ENCODE measurements around the gene OTX2.

OTX2 gene

DNA sequence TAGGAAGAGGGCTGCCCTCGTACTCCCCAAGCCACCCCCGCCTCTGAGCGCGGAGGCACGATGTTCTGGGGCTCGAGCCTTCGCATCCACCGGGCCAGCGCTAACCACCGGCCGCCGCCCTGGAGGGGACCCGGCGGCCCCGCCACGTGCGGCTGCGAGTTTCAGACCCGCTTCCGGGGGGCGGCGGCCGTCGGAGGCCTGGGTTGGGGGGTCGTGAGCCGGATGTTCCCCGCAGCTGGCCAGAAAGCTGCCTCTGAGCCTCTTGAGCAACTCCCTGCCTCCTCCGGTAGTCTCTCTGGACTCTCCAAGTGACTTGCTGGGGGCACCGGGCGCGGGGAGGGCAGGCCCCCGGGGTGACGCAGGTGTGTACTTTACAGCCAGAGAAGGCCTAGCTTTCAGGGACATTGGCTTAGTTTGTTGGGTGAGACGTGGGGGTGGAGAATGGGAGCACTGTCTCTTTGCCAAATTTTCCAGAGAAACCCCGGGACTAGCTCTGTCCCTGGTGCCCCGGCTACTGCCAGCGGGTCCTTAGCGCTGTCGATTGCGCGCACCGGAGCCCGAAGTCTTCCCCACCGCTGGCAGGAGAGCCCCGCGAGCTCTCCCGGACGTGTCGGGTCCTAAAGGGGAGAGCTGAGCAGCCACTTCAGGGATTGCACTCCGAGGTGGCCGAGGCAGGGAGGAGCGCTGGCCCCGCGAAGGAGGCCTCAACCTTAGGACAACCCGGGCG lies 15.6 kb downstream of the OTX2 start:
- DNase-seq = no peak

DNA sequence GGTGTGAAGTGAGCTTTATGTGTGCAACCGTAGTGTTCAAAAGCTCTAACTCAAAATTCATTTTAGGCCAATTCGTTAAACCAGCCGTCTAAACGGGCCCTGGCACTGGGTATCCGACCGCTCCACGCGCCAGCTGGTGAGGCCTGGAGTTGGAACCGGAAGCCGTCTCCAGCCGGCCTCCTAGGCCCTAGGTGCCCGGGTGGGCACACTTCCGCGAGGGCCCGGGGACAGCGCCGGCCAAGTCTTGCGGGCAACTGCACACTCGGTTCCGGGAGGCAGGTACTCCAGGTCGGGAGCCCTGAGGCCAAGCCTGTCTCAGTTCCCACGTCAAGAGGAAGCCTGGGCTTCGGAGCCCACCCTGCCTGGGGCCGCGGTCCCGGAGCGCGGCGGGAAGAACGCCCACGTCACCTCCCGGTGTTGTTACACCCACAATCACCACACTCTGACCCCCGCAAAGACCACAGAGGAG lies 16.2 kb downstream of the OTX2 start:
- no peak for DNase-seq

DNA sequence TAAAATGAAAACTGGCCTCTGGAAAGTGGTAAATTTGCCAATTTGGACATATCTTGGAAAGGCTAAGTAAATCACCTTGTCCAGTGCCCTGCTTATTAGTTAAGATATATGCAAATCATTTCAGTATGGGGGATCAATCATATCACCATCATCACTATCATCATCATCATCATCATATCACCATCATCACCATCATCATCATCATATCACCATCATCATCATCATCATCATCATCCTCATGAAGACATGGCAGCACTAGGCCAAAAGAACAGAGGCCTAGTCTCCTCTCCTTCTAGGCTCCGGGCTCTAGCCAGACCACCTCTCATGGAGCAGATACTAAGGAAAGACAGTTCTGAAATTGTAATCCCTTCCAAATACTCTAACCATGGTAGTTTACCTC lies 20.3 kb downstream of the OTX2 start:
- no peak for DNase-seq

DNA sequence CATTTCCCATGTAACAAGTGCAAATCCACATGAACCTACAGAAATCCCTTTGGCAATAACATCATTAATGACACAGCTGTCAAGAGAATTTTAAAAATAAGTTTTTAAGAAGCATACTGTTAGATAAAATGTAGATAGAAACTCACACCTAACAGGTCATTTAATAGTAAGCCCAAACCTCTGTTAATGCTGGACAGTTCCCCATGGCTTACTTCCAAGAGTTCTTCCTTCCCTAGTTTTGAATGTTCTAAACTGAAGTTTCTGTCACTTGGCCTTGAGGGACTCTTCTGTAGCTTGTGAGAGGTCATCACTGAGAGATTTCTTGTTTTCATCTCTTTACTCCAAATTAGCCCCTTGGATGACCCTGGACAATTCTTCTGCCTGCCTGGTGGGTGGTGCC lies 22.7 kb downstream of the OTX2 start:
- DNase-seq = no peak

DNA sequence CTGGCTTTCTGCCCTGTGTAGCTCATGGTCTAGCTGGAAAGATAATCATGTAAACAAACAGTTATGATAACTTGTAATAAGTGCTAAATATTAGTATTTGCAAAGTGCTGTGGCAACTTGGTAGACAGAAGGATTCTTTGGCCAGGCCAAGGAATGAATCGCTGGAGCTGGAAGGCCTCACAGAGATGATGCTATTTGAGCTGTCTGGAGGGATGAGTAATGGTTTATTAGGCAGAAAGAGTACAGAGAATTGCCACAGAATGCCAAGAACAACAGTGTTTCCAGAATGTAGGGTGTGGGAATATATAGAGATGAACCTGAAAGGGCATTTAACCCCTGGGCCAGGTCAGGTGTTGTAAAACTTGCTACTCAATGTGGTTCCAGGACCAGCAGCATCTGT lies 27.6 kb downstream of the OTX2 start:
- DNase-seq = no peak

DNA sequence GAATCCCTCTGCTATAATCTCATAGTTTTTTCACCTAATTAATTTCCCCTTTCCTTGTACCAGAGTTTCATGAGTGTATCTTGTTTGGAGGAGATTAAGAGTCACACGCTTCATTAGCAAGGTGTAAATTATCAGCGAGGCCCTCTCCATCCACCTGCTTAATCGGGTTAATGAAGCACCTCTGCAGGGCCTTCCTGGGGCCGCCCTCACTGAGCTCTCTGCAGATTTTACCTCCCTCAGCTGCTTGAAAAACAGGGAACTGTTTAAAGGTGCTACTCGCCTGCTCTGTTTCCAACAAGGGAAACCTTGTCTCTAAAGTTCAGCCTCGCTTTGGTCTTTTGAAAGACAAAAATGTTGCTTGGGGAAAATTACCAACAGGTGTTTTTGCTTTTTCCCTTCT lies 35.8 kb downstream of the OTX2 start:
- no peak for DNase-seq

DNA sequence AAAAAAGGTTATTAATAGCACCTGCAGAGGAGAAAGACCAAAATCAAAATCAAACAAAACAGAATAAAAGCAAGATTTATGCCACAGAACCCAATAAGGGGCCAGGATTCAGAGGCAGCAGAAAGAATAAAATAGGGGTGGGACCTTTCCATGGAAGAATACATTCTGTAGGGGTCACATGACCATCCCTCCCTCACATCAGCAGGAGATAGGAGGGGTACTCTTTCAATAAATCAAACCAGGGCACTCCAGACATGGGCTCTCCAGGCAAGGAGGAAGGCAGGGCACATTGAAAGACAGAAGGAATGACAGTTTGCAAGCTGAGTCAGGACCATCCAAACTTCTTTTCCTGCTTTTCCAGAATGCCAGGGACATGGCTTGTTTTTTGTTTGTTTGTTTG lies 39.8 kb downstream of the OTX2 start:
- DNase-seq = no peak

DNA sequence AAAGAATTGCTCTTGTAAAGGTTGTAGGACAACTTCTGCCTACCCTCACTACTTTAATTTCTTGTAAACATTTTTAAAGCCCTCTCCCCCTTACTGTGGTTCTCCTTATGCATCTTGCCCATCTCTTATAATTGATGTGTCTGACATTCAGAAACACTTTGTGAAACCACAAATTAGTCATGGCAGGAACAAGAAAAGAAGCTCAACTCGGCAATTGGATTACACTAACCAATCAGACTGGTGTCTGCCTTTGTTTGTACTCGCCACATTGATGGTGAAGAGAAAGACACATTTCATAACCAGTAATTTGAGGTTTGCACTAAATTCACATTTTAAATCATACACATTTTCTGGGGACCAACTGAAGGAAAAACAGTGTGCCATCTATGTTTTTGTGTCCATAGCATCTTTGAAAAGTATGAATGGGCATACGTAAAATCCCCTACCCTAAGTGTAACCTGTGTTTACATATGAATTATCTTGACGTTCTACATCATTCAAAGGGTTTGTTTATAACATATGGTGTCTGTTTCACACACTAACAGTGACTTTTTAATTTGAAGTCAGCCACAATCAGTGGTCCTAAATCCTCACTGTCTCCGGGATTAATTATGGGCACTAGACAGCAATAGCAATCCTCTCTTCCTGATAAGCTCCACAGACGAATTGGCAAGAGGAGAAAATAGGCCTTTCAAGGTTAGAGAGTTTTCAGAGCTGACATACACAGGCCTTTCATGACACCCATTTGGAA lies 49.9 kb downstream of the OTX2 start:
- DNase-seq = no peak

DNA sequence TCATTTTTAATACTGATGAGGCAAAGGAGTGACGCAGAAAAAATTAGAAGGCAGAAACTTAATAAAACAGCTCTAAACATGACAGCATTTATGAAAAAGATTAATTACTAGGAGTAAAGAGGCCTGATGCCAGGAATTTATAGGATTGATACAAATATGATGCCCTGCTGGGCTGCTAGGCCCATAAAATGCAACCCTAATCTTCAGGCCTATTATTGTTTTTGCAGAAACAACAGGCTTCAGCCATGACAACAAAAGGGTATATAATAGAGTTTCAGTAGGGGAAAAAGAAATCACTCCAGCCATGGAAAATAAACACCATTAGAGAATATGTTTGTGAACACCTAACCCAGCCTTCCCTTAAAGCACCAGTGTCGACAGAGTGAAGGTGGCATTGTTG lies 50.6 kb downstream of the OTX2 start:
- DNase-seq = no peak

DNA sequence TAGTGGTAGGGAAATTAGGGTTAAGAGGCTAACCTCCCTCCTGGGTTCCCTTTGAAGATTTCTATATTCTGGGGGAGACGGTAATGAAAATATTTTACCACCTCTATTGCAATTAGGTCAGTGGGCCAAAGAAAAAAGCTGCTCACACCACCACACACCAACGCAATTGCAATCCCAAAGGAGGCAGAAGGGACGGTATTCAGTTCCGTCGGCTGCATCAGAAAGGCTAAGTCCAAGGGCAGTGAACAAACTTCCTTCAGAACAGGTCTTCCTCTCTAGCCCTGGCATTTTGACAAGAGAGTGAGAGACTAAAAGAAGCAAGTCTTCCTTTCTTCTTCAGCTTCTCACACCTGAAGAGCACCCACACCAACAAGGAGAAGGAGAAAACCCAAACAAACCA lies 51.2 kb downstream of the OTX2 start:
- no peak for DNase-seq

DNA sequence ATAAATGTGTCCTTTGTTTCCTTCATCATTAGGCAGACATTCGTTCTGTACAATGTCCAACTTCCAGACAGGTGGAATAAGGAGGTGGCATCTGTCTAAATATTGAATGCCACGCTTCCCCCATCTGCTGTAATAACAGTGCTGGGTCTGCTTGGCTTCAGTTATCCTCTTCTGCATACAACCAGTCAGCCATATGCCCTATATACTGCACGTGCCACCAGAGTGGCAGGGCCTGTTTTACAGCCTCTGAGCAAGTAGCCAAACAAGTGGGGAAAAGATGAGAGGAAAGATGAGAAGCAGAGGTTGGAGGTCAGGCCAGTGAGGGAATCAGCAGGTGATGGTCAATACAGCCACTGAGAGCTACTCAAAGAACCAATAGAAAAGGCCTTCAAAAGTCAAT lies 55.4 kb downstream of the OTX2 start:
- DNase-seq = no peak

DNA sequence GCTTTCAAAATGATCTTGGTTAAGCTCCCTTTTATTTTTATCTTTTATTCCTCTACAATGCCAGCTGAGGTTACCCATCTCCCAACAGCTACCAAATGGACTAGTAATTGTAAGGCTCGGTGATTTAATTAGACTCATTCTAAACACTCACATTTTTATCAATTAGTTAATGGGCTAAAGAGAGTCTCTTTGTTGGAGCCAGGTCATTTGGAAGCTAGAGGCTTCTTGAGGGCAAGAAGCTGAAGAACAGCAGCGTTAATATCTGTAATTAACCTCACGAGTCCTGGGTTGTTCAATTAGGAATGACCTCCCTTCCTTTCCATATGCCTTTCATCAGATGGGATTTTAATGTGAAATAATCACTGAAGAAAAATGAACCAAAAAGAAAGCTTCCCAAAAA lies 56.9 kb downstream of the OTX2 start:
- no peak for DNase-seq

DNA sequence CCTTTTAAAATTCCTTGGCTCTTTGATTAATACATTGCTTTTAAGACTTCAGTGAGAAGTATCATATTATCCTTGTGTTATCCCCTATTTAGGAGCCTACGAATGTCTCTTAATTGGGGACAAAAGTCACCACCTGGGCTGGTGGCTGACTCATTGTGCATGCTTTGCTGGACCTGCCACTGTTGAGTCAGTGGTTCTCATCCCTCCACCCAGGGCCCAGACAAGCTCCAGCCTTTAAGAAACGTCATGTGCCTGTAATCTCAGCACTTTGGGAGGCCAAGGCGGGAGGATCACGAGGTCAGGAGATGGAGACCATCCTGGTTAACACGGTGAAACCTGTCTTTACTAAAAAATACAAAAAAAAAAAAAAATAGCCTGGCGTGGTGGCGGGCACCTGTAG lies 57.9 kb downstream of the OTX2 start:
- no peak for DNase-seq

DNA sequence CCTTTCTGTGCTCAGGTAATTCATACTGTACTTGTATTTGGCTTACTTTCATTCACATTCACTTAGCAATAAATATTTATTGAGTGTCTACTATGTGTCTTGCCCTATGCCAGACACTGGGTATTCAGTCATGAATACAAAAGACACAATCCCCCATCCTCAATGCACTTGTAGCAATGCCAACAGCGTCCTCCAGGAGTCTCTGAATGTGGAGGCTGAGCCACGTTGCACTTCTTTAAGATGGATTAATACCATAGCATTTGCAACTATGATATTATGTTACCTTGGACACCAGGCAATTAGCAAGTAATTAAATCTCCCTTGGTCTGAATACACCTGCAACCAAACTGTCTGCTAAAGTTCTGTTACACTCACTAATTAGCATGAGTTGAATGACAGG lies 58.8 kb downstream of the OTX2 start:
- DNase-seq = no peak

All from DMS79 (cell line).